H9 (cell line): ENCODE results near the gene RAB33B. TPM values are rescaled to one million over a fixed set of nuclear protein-coding genes. Genes with fewer than 3 reads are reported as not detected.

Experiments
- DNase-seq: peaks from one replicate; pipeline ENCODE4 v3.0.0-alpha.2; 2017
- H2AFZ ChIP-seq: one replicate; pipeline ENCODE4 v1.6.1; 2013; ENCODE audit warnings: mild to moderate bottlenecking, low read length, control low read depth, moderate library complexity
- H2AK5ac ChIP-seq: 2 replicates; pipeline ENCODE4 v1.6.1; 2013; ENCODE audit warnings: low read length, control low read depth, mixed read lengths; ENCODE audit not compliant: insufficient read length
- H2BK120ac ChIP-seq: one replicate; pipeline ENCODE4 v1.6.1; 2013; ENCODE audit warnings: low read depth, mild to moderate bottlenecking, low read length, control low read depth, inconsistent platforms; ENCODE audit not compliant: poor library complexity, severe bottlenecking
- H2BK12ac ChIP-seq: 2 replicates; pipeline ENCODE4 v1.6.1; 2013; ENCODE audit warnings: low read length, control low read depth, mixed read lengths, low read depth; ENCODE audit not compliant: insufficient read length
- H2BK15ac ChIP-seq: 2 replicates; pipeline ENCODE4 v1.6.1; 2013; ENCODE audit warnings: low read depth, low read length, control low read depth
- H2BK20ac ChIP-seq: one replicate; pipeline ENCODE4 v1.6.1; 2013; ENCODE audit warnings: low read depth, mild to moderate bottlenecking, low read length, control low read depth, inconsistent platforms; ENCODE audit not compliant: poor library complexity, severe bottlenecking
- H2BK5ac ChIP-seq: 2 replicates; pipeline ENCODE4 v1.6.1; 2013; ENCODE audit warnings: low read length, control low read depth, mixed read lengths; ENCODE audit not compliant: insufficient read length
- H3K14ac ChIP-seq: 2 replicates; pipeline ENCODE4 v1.6.1; 2013; ENCODE audit warnings: low read length, control low read depth; ENCODE audit not compliant: insufficient read depth
- H3K18ac ChIP-seq: 2 replicates; pipeline ENCODE4 v1.6.1; 2013; ENCODE audit warnings: low read depth, mild to moderate bottlenecking, mixed read lengths, low read length, control low read depth; ENCODE audit not compliant: insufficient read length
- H3K23ac ChIP-seq: 2 replicates; pipeline ENCODE4 v1.6.1; 2013; ENCODE audit warnings: low read length, control low read depth, mixed read lengths, low read depth; ENCODE audit not compliant: insufficient read length
- H3K23me2 ChIP-seq: 2 replicates; pipeline ENCODE4 v1.6.1; 2013; ENCODE audit warnings: low read depth, mild to moderate bottlenecking, mixed read lengths, low read length, control low read depth; ENCODE audit not compliant: insufficient read length, poor library complexity, severe bottlenecking
- H3K27ac ChIP-seq: 2 replicates; pipeline ENCODE4 v1.5.1; 2013; ENCODE audit warnings: low read length, control low read depth, mixed read lengths, low read depth; ENCODE audit not compliant: insufficient read length
- H3K27me3 ChIP-seq: 2 replicates; pipeline ENCODE4 v1.6.1; 2013; ENCODE audit warnings: low read length, control low read depth, inconsistent platforms; ENCODE audit not compliant: insufficient read depth
- H3K4ac ChIP-seq: 2 replicates; pipeline ENCODE4 v1.6.1; 2013; ENCODE audit warnings: low read depth, mild to moderate bottlenecking, control low read depth, inconsistent platforms, low read length, moderate library complexity
- H3K4me1 ChIP-seq: 2 replicates; pipeline ENCODE4 v1.6.1; 2013; ENCODE audit warnings: low read length, control low read depth, inconsistent platforms; ENCODE audit not compliant: insufficient read depth
- H3K4me2 ChIP-seq: 2 replicates; pipeline ENCODE4 v1.6.1; 2013; ENCODE audit warnings: low read length, control low read depth, mixed read lengths; ENCODE audit not compliant: insufficient read length, insufficient read depth
- H3K56ac ChIP-seq: 2 replicates; pipeline ENCODE4 v1.6.1; 2013; ENCODE audit warnings: low read depth, mild to moderate bottlenecking, mixed read lengths, low read length, control low read depth; ENCODE audit not compliant: insufficient read length
- H3K79me1 ChIP-seq: 2 replicates; pipeline ENCODE4 v1.6.1; 2013; ENCODE audit warnings: low read depth, mild to moderate bottlenecking, moderate library complexity, low read length, control low read depth, inconsistent platforms; ENCODE audit not compliant: insufficient read depth, poor library complexity, severe bottlenecking
- H3K79me2 ChIP-seq: 2 replicates; pipeline ENCODE4 v1.6.1; 2013; ENCODE audit warnings: low read length, control low read depth, inconsistent platforms; ENCODE audit not compliant: insufficient read depth
- H3K9ac ChIP-seq: 2 replicates; pipeline ENCODE4 v1.6.1; 2013; ENCODE audit warnings: low read length, control low read depth, mixed read lengths; ENCODE audit not compliant: insufficient read length; ENCODE audit errors: extremely low read depth
- H3K9me3 ChIP-seq: one replicate; pipeline ENCODE4 v1.6.1; 2013; ENCODE audit warnings: low read depth, low read length, inconsistent platforms; ENCODE audit not compliant: control insufficient read depth
- H3T11ph ChIP-seq: one replicate; pipeline ENCODE4 v1.6.1; 2013; ENCODE audit warnings: mild to moderate bottlenecking, low read length, control low read depth, inconsistent platforms
- H4K20me1 ChIP-seq: one replicate; pipeline ENCODE4 v1.6.1; 2013; ENCODE audit not compliant: control insufficient read depth, insufficient read length, insufficient read depth
- H4K5ac ChIP-seq: 2 replicates; pipeline ENCODE4 v1.6.1; 2013; ENCODE audit warnings: low read depth, mild to moderate bottlenecking, mixed read lengths, low read length, control low read depth; ENCODE audit not compliant: insufficient read length
- H4K8ac ChIP-seq: replicated peaks from 2 replicates; pipeline ENCODE4 v1.6.1; 2013; ENCODE audit warnings: low read length, control low read depth, mixed read lengths, low read depth; ENCODE audit not compliant: insufficient read length
- H4K91ac ChIP-seq: 2 replicates; pipeline ENCODE4 v1.6.1; 2013; ENCODE audit warnings: low read depth, mild to moderate bottlenecking, moderate library complexity, mixed read lengths, low read length, control low read depth; ENCODE audit not compliant: insufficient read length
- H3K27ac Mint-ChIP-seq, 3 experiments: 2 replicates in 2 of 3; 3 replicates in 1 of 3; pipeline ENCODE4 v1.8.0; 2020 to 2021; ENCODE audit warnings: mixed read lengths in 3 of 3, mild to moderate bottlenecking in 1 of 3, moderate library complexity in 1 of 3
- H3K27me3 Mint-ChIP-seq: 2 replicates; pipeline ENCODE4 v1.8.0; 2021; ENCODE audit warnings: low read depth, mild to moderate bottlenecking, moderate library complexity, mixed read lengths
- H3K36me3 Mint-ChIP-seq, 3 experiments: 2 replicates in 2 of 3; 3 replicates in 1 of 3; pipeline ENCODE4 v1.8.0; 2020 to 2021; ENCODE audit warnings: low read depth in 3 of 3, mixed read lengths in 3 of 3; ENCODE audit not compliant: insufficient read depth in 1 of 3
- H3K4me1 Mint-ChIP-seq, 2 experiments: 2 replicates each; pipeline ENCODE4 v1.8.0; 2020; ENCODE audit warnings: mixed read lengths in 2 of 2
- H3K4me3 Mint-ChIP-seq, 2 experiments: 2 replicates in 1 of 2; 3 replicates in 1 of 2; pipeline ENCODE4 v1.8.0; 2020 to 2021; ENCODE audit warnings: mild to moderate bottlenecking in 2 of 2, mixed read lengths in 2 of 2, moderate library complexity in 1 of 2
- H3K9me3 Mint-ChIP-seq, 2 experiments: 2 replicates in 1 of 2; 3 replicates in 1 of 2; pipeline ENCODE4 v1.8.0; 2020; ENCODE audit warnings: mild to moderate bottlenecking in 2 of 2, mixed read lengths in 2 of 2, moderate library complexity in 1 of 2
- CTCF ChIP-seq: fragments of 200-600 bp; sonication (generic); conservative IDR thresholded peaks from 3 replicates; pipeline ENCODE4 v1.8.0; 2021; ENCODE audit warnings: antibody characterized with exemption, mild to moderate bottlenecking
- WGBS: extraction: QIAGEN DNeasy Blood & Tissue Kit; methylation state at CpG from one replicate; pipeline ENCODE4 v1.1.7; 2013; ENCODE audit warnings: missing lambda C conversion rate, low lambda C conversion rate, mixed read lengths; ENCODE audit not compliant: insufficient read length; ENCODE audit errors: extremely low coverage; 5-methylcytosine and 5-hydroxymethylcytosine counted together
- total RNA-seq: library from RNA; stranded (reverse); gene quantifications from 2 replicates; pipeline ENCODE4 v1.2.1, GENCODE V29; 2021

RAB33B gene
- total RNA-seq, 1 experiment from 2014 or later = 7.7 TPM

DNA sequence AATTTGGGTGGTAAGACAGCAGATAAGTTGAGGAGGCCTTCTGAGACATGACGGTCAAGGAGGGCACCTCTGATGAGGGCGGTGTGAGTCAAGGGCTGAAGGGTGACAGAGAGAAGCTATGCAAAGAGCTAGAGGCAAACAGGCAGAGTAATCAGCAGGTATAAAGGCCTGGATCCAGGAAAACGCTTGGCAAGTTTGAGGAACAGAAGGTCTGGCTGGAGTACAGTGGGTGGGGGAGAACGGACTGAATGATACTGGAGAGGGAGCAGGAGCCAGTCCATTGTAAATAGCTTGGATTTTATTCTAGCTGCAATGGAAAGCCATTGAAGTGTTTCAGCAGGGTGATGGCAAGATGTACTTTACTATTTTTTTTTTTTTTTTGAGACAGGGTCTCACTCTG, 39.3 kb downstream of the RAB33B start:
- H2BK20ac ChIP-seq = no peak overlapping the region
- H3K36me3 Mint-ChIP-seq = no peaks in the 10 kb centered on the region
- no peak overlapping the region for H3K14ac ChIP-seq
- H3K23me2 ChIP-seq = no peaks in the 10 kb centered on the region
- H3K23ac ChIP-seq = no peak overlapping the region
- no peak for TF ChIP-seq CTCF
- H3K4me3 Mint-ChIP-seq = no peak overlapping the region
- H3K79me1 ChIP-seq = no peaks in the 10 kb centered on the region
- no peak overlapping the region for H3K56ac ChIP-seq
- no peak overlapping the region for H3K18ac ChIP-seq
- no peak overlapping the region for H4K91ac ChIP-seq
- H4K8ac ChIP-seq = no peak overlapping the region
- peaks cover 9 to 12% of the 10 kb centered on the region in 2 experiments for H3K4me1 Mint-ChIP-seq
- no peak overlapping the region for H3T11ph ChIP-seq
- no peak overlapping the region for H2BK15ac ChIP-seq
- peak overlapping the region in 2 of 3 experiments; percentile 10 to 31; a peak in 3 of 7 replicates for H3K27ac Mint-ChIP-seq
- WGBS = no CpG with 5 or more reads among the region's 4 CpGs
- no peak overlapping the region for H2BK120ac ChIP-seq
- no peaks in the 10 kb centered on the region for H3K27me3 ChIP-seq
- no peak overlapping the region for H3K27ac ChIP-seq
- H3K9me3 ChIP-seq = no peaks in the 10 kb centered on the region
- no peak overlapping the region for H2BK12ac ChIP-seq
- H2AFZ ChIP-seq = no peak overlapping the region
- H3K4me1 ChIP-seq = peaks cover 3% of the 10 kb centered on the region; the same call in 1 of the 2 replicates
- H2BK5ac ChIP-seq = no peak overlapping the region
- no peak overlapping the region for H3K4ac ChIP-seq
- H2AK5ac ChIP-seq = no peak overlapping the region
- H3K27me3 Mint-ChIP-seq = no peaks in the 10 kb centered on the region; the same call in 1 of the 2 replicates
- H3K9ac ChIP-seq = no peak overlapping the region
- no peaks in the 10 kb centered on the region; a peak in 1 of 5 replicates for H3K9me3 Mint-ChIP-seq
- DNase-seq = no peak
- no peak overlapping the region for H3K4me2 ChIP-seq
- H3K79me2 ChIP-seq = no peaks in the 10 kb centered on the region
- no peaks in the 10 kb centered on the region for H4K20me1 ChIP-seq
- H4K5ac ChIP-seq = no peak overlapping the region
